Liver (tissue), 3 donors: ENCODE data around the gene GRM3.

Experiments
- RAD21 ChIP-seq, 2 donors: IDR thresholded peaks; 2 replicates each; pipeline ENCODE4 v1.6.1; 2016; ENCODE audit warnings: antibody characterized with exemption in 2 of 2, mild to moderate bottlenecking in 2 of 2
- RXRA ChIP-seq, 2 donors: IDR thresholded peaks; 2 replicates each; pipeline ENCODE4 v1.6.1; 2017 to 2018; ENCODE audit warnings: antibody characterized with exemption in 2 of 2, mild to moderate bottlenecking in 1 of 2
- TAF1 ChIP-seq: conservative IDR thresholded peaks from 2 replicates; pipeline ENCODE4 v1.6.1; 2016; ENCODE audit warnings: antibody characterized with exemption, mild to moderate bottlenecking
- TF ChIP-seq, protein P1 (sequence below): fragments of 150-350 bp; IDR thresholded peaks from 2 replicates; pipeline ENCODE4 v1.5.1; 2017; ENCODE audit warnings: improper control_type of control experiment, low read depth, low read length; ENCODE audit not compliant: missing input control
- TF ChIP-seq, protein P2 (sequence below): IDR thresholded peaks from 2 replicates; pipeline ENCODE4 v1.6.1; 2016; ENCODE audit warnings: antibody characterized with exemption
- TF ChIP-seq, protein P3 (sequence below): IDR thresholded peaks from 2 replicates; pipeline ENCODE4 v1.6.1; 2016; ENCODE audit warnings: antibody characterized with exemption, mild to moderate bottlenecking
- donor health status: healthy.
- donor health status: healthy.

- TF ChIP-seq, protein P1, sequence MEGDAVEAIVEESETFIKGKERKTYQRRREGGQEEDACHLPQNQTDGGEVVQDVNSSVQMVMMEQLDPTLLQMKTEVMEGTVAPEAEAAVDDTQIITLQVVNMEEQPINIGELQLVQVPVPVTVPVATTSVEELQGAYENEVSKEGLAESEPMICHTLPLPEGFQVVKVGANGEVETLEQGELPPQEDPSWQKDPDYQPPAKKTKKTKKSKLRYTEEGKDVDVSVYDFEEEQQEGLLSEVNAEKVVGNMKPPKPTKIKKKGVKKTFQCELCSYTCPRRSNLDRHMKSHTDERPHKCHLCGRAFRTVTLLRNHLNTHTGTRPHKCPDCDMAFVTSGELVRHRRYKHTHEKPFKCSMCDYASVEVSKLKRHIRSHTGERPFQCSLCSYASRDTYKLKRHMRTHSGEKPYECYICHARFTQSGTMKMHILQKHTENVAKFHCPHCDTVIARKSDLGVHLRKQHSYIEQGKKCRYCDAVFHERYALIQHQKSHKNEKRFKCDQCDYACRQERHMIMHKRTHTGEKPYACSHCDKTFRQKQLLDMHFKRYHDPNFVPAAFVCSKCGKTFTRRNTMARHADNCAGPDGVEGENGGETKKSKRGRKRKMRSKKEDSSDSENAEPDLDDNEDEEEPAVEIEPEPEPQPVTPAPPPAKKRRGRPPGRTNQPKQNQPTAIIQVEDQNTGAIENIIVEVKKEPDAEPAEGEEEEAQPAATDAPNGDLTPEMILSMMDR = no peak
- TF ChIP-seq RXRA (IDR thresholded peaks at IDR 0.05) (no peak), RAD21 (IDR thresholded peaks at IDR 0.05) (no peak), TAF1 (no peak)
- TF ChIP-seq, protein P2, sequence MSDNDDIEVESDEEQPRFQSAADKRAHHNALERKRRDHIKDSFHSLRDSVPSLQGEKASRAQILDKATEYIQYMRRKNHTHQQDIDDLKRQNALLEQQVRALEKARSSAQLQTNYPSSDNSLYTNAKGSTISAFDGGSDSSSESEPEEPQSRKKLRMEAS = no peak
- TF ChIP-seq, protein P3, sequence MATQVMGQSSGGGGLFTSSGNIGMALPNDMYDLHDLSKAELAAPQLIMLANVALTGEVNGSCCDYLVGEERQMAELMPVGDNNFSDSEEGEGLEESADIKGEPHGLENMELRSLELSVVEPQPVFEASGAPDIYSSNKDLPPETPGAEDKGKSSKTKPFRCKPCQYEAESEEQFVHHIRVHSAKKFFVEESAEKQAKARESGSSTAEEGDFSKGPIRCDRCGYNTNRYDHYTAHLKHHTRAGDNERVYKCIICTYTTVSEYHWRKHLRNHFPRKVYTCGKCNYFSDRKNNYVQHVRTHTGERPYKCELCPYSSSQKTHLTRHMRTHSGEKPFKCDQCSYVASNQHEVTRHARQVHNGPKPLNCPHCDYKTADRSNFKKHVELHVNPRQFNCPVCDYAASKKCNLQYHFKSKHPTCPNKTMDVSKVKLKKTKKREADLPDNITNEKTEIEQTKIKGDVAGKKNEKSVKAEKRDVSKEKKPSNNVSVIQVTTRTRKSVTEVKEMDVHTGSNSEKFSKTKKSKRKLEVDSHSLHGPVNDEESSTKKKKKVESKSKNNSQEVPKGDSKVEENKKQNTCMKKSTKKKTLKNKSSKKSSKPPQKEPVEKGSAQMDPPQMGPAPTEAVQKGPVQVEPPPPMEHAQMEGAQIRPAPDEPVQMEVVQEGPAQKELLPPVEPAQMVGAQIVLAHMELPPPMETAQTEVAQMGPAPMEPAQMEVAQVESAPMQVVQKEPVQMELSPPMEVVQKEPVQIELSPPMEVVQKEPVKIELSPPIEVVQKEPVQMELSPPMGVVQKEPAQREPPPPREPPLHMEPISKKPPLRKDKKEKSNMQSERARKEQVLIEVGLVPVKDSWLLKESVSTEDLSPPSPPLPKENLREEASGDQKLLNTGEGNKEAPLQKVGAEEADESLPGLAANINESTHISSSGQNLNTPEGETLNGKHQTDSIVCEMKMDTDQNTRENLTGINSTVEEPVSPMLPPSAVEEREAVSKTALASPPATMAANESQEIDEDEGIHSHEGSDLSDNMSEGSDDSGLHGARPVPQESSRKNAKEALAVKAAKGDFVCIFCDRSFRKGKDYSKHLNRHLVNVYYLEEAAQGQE = no peak
These were observed 254.5 kb downstream of the GRM3 start for GRCh38 chr7:86898171-86898570.
